Spleen (tissue), 7 donors: ENCODE data around the gene DSTYK.

ENCODE experiments used
- CTCF ChIP-seq, 11 experiments: fragments of 200-600 bp in 7 of 11; fragments of 450-650 bp in 4 of 11; sonication (generic) in 4 of 11; IDR thresholded peaks in 8 of 11; conservative IDR thresholded peaks in 3 of 11; 1 replicate in 7 of 11; 2 replicates in 4 of 11; pipeline versions ENCODE4 v1.4.0 to v1.8.0; 2016 to 2021; ENCODE audit warnings: antibody characterized with exemption in 11 of 11, inconsistent platforms in 4 of 11, mild to moderate bottlenecking in 1 of 11
- POLR2AphosphoS5 ChIP-seq, 3 donors: sonication (generic); formaldehyde crosslinking; IDR thresholded peaks; one replicate each; pipeline ENCODE4 v1.5.1; 2017; ENCODE audit warnings: antibody characterized with exemption in 3 of 3
- donor health status: DM: no; HTN: no; CAD: no; lungs with moderate emphysema.
- donor health status: DM: no; HTN: no; CAD: no.
- donor health status: DM: no; HTN: no; CAD: no.

- TF ChIP-seq CTCF (IDR thresholded peaks at IDR 0.05 in 8 of 11, conservative IDR thresholded peaks at IDR 0.05 in 3 of 11), result no peak
- TF ChIP-seq POLR2AphosphoS5 (IDR thresholded peaks at IDR 0.05), result no peak
Observed at GRCh38 chr1:205236951-205237475, 25.5 kb upstream of the DSTYK start.
